NCI-H2171 treated with DMSO at 0.1 percent for 48 hours (cell line): ENCODE results near the gene MTA2.
A peak's percentile ranks its signal among the peaks of the same experiment; 100 is the strongest.

Source experiments
- DNase-seq: peaks from one replicate; lab custom pipeline; 2025; lab: John Stamatoyannopoulos, UW

The MTA2 gene

GRCh38 chr11:62612366-62613290 is 11.0 kb upstream of the MTA2 start, which contains the start of the genes EML3 and ROM1:
Gene EML3 (minus strand): TSS chr11:62612775. CDS start chr11:62612457, 318 bp downstream.
Gene ROM1 (plus strand): TSS chr11:62613257. CDS start chr11:62613282, 25 bp downstream.
- peak; percentile 41 for DNase-seq

- DNase-seq, result peak; percentile 44
Observed at GRCh38 chr11:62611705-62612365, 10.2 kb upstream of the MTA2 start.

- peak; percentile 21 for DNase-seq
Observed at GRCh38 chr11:62610814-62611704, 9.4 kb upstream of the MTA2 start.

- no peak for DNase-seq
Observed at GRCh38 chr11:62610403-62610802, 8.7 kb upstream of the MTA2 start.

GRCh38 chr11:62608776-62609175 is 7.1 kb upstream of the MTA2 start:
- no peak for DNase-seq

- no peak for DNase-seq
Observed at GRCh38 chr11:62607714-62608113, 6.0 kb upstream of the MTA2 start.

- no peak for DNase-seq
Observed at GRCh38 chr11:62605902-62606301, 4.2 kb upstream of the MTA2 start.

- DNase-seq, result no peak
Observed at GRCh38 chr11:62605467-62605866, 3.8 kb upstream of the MTA2 start.

- DNase-seq, result no peak
Observed at GRCh38 chr11:62604460-62605120, 2.9 kb upstream of the MTA2 start.

GRCh38 chr11:62603776-62604299 is 2.2 kb upstream of the MTA2 start:
- DNase-seq, result no peak

- DNase-seq, result no peak
Observed at GRCh38 chr11:62603072-62603408, 1.4 kb upstream of the MTA2 start.

GRCh38 chr11:62602141-62603071 is 741 bp upstream of the MTA2 start:
- DNase-seq, result peak; percentile 80

GRCh38 chr11:62601122-62601371 is 618 bp downstream of the MTA2 start:
- peak; percentile 35 for DNase-seq

- DNase-seq, result no peak
Observed at GRCh38 chr11:62600367-62601121, 1.1 kb downstream of the MTA2 start.

- no peak for DNase-seq
Observed at GRCh38 chr11:62599901-62600300, 1.8 kb downstream of the MTA2 start.

- peak; percentile 95 for DNase-seq
Observed at GRCh38 chr11:62599069-62599696, 2.5 kb downstream of the MTA2 start.

- DNase-seq, result no peak
Observed at GRCh38 chr11:62595124-62595523, 6.5 kb downstream of the MTA2 start.

- DNase-seq, result peak; percentile 55
Observed at GRCh38 chr11:62593434-62594044, 8.1 kb downstream of the MTA2 start.

- no peak for DNase-seq
Observed at GRCh38 chr11:62592989-62593421, 8.7 kb downstream of the MTA2 start.
